SU-DHL-6 (cell line): ENCODE data around the gene NFATC1.

ENCODE experiments used
- CTCF ChIP-seq: fragments of 200-600 bp; sonication (generic); IDR thresholded peaks from one replicate; pipeline ENCODE4 v1.5.1; 2017; ENCODE audit warnings: antibody characterized with exemption, mild to moderate bottlenecking, low read length, moderate library complexity; ENCODE audit not compliant: insufficient read depth, poor library complexity, severe bottlenecking
- EZH2phosphoT487 ChIP-seq: fragments of 200-600 bp; sonication (generic), shearing (Covaris generic); conservative IDR thresholded peaks from 2 replicates; pipeline ENCODE4 v1.6.1; 2018; ENCODE audit warnings: mild to moderate bottlenecking, antibody characterized with exemption, low read length, moderate library complexity, mixed read lengths

- no peak for TF ChIP-seq CTCF
- TF ChIP-seq EZH2phosphoT487: no peak
Measured at GRCh38 chr18:79546781-79547272, 151.1 kb downstream of the NFATC1 start.
